T-helper 17 cell (primary cell): ENCODE data around the gene QPCTL. TPM values are rescaled to one million over a fixed set of nuclear protein-coding genes. Genes with fewer than 3 reads are reported as not detected.

Source experiments
- ATAC-seq: fragments of 150-1000 bp; cut with Tn5 transposase; 2 replicates; pipeline ENCODE4 v1.10.0; 2021; ENCODE audit warnings: mild to moderate bottlenecking, moderate library complexity
- DNase-seq, 3 donors: peaks; one replicate each; pipeline versions ENCODE4 v3.0.0 to v3.0.0-alpha.2; 2020 to 2021
- H3K9me3 ChIP-seq: one replicate; pipeline ENCODE4 v1.7.0; 2013; ENCODE audit warnings: low read length, mild to moderate bottlenecking; ENCODE audit not compliant: control insufficient read depth, poor library complexity, severe bottlenecking
- H3K27ac Mint-ChIP-seq: one replicate; pipeline ENCODE4 v1.8.0; 2022; ENCODE audit warnings: mild to moderate bottlenecking, moderate library complexity, mixed read lengths
- H3K27me3 Mint-ChIP-seq: one replicate; pipeline ENCODE4 v1.8.0; 2022; ENCODE audit warnings: mixed read lengths
- H3K36me3 Mint-ChIP-seq: one replicate; pipeline ENCODE4 v1.8.0; 2022; ENCODE audit warnings: low read depth, mixed read lengths
- H3K4me1 Mint-ChIP-seq: one replicate; pipeline ENCODE4 v1.8.0; 2022; ENCODE audit warnings: mild to moderate bottlenecking, mixed read lengths
- H3K4me3 Mint-ChIP-seq: one replicate; pipeline ENCODE4 v1.8.0; 2022; ENCODE audit warnings: mild to moderate bottlenecking, moderate library complexity, mixed read lengths
- total RNA-seq, 4 donors: library from RNA in 2 of 4; stranded (reverse) in 2 of 4; gene quantifications; one replicate each; pipeline ENCODE4 v1.2.3 and lab custom pipeline; 2022 to 2026

QPCTL gene
- total RNA-seq, 2 donors from 2014 or later = 7.1 to 13.2 TPM

GRCh38 chr19:45660636-45661035 lies 31.8 kb upstream of the QPCTL start:
- peaks cover 17% of the 10 kb centered on the region for H3K36me3 Mint-ChIP-seq
- peaks cover 15% of the 10 kb centered on the region for H3K4me1 Mint-ChIP-seq
- H3K27me3 Mint-ChIP-seq = peaks cover 35% of the 10 kb centered on the region
- DNase-seq (no peak), ATAC-seq (no peak)
- no peak overlapping the region for H3K27ac Mint-ChIP-seq
- no peaks in the 10 kb centered on the region for H3K9me3 ChIP-seq
- no peak overlapping the region for H3K4me3 Mint-ChIP-seq

DNA sequence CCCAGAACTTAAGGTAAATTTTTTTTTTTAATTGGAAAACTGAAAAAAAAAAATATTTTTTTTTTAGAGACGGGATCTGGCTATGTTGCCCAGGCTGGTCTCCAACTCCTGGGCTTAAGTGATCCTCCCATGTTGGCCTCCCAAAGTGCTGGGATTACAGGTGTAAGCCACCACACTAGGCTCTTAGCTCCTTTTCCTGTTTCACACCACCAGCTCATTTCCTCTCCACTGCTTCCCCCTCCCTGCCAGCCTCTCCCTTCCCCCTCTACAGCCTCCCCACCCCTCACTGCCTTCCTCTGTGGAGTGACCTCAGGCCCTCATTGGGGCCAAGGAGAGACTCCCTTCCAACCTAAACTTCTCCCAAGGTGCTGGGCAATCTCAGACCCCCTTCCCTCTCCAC lies 28.7 kb upstream of the QPCTL start:
- H3K36me3 Mint-ChIP-seq = peaks cover 18% of the 10 kb centered on the region
- no peaks in the 10 kb centered on the region for H3K9me3 ChIP-seq
- H3K4me1 Mint-ChIP-seq = peaks cover 26% of the 10 kb centered on the region
- no peak for ATAC-seq
- H3K4me3 Mint-ChIP-seq = no peak overlapping the region
- H3K27me3 Mint-ChIP-seq = peaks cover 37% of the 10 kb centered on the region
- no peak overlapping the region for H3K27ac Mint-ChIP-seq
- no peak for DNase-seq

DNA sequence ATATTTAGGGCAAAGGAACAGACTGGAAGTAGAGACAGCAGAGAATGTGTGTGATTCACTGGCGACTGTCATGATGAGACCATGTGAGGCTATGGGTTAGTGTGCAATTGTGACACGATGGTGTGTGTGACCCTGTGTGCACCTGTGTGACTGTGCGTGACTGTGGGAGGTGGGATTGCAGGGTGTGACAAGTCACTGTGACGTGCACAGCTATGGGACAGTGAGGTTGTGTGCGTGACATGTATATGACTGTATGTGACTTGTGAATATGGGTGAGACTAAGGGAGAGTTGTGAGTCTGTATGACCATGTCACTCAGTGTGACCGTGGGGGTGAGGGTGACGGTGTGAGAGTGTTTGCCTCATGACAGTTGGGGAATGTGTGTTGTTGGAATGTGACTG lies 27.9 kb upstream of the QPCTL start:
- H3K27ac Mint-ChIP-seq = no peak overlapping the region
- ATAC-seq (no peak), DNase-seq (no peak)
- H3K4me1 Mint-ChIP-seq = peaks cover 30% of the 10 kb centered on the region
- peaks cover 37% of the 10 kb centered on the region for H3K27me3 Mint-ChIP-seq
- H3K36me3 Mint-ChIP-seq = peaks cover 14% of the 10 kb centered on the region
- peak overlapping the region; percentile 61 for H3K4me3 Mint-ChIP-seq
- H3K9me3 ChIP-seq = no peaks in the 10 kb centered on the region

GRCh38 chr19:45667620-45668341 lies 24.7 kb upstream of the QPCTL start, which contains the start of gene GIPR:
TSS of gene GIPR (plus strand) at chr19:45668221. CDS start at chr19:45669521, 1,300 bp downstream.
- H3K36me3 Mint-ChIP-seq = peaks cover 11% of the 10 kb centered on the region
- peaks cover 36% of the 10 kb centered on the region for H3K4me1 Mint-ChIP-seq
- H3K27ac Mint-ChIP-seq = peak within 1 kb of the TSS; percentile 90
- peak within 1 kb of the TSS; percentile 99 for H3K4me3 Mint-ChIP-seq
- peak; percentile 40 for ATAC-seq
- peaks cover 40% of the 10 kb centered on the region for H3K27me3 Mint-ChIP-seq
- H3K9me3 ChIP-seq = no peaks in the 10 kb centered on the region
- peak in 2 of 3 donors; percentile 42 to 50 for DNase-seq

DNA sequence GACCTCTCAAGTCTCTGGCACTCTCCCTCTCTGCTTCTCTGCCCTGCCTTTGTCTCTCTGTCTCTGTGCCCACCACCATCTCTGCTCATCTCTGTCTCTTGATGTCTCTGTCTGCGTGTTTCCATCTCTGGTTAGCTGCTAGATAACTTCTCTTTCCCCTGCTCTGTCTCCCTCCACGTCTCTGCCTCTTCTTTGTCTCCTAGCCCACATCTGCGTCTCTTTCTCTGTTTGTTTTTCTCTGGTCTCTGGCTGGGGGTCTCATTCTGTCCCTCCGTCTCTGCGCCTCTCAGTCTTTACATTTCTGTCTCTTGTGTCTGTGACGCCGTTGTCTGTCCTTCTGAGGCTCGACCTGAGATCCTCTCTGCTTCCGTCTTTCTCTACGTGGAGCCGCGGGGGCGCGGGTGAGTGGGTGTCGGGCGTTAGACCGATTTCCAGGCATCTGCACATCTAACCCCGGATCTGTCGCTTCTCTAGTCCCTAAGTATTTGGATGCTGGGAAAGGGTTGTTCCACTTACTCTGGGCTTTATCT lies 24.1 kb upstream of the QPCTL start:
- no peaks in the 10 kb centered on the region for H3K9me3 ChIP-seq
- Mint-ChIP-seq H3K36me3 (peaks cover 12% of the 10 kb centered on the region), H3K4me1 (peaks cover 36% of the 10 kb centered on the region), H3K4me3 (peak overlapping the region; percentile 99), H3K27me3 (peaks cover 42% of the 10 kb centered on the region), H3K27ac (peak overlapping the region; percentile 90)
- ATAC-seq (peak; percentile 43), DNase-seq (no peak)

GRCh38 chr19:45670670-45671453 lies 21.6 kb upstream of the QPCTL start:
- DNase-seq (peak; percentile 30 to 40 (median 32)), ATAC-seq (peak; percentile 43)
- no peaks in the 10 kb centered on the region for H3K9me3 ChIP-seq
- H3K27me3 Mint-ChIP-seq = peaks cover 33% of the 10 kb centered on the region
- H3K4me1 Mint-ChIP-seq = peaks cover 25% of the 10 kb centered on the region
- H3K4me3 Mint-ChIP-seq = peak overlapping the region; percentile 75
- H3K36me3 Mint-ChIP-seq = peaks cover 9% of the 10 kb centered on the region
- no peak overlapping the region for H3K27ac Mint-ChIP-seq

DNA sequence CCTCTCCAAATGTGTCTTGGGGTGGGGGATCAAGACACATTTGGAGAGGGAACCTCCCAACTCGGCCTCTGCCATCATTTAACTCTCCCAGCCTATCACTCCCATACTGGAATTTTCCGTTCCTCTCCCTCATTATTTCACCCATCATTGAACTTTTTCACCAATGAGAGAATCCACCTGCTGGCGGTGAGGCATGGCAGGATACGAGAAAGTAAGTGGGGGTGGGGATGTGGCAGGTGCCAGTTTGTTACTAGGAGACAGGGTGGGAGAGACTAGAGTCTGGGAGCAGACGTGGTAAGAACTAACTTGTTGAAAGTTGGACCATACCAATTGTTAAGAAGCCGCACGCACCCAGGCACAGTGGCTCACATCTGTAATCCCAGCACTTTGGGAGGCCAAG lies 17.5 kb upstream of the QPCTL start:
- DNase-seq (no peak), ATAC-seq (no peak)
- Mint-ChIP-seq H3K4me1 (peaks cover 22% of the 10 kb centered on the region), H3K4me3 (no peak overlapping the region), H3K27me3 (peaks cover 18% of the 10 kb centered on the region), H3K27ac (no peak overlapping the region), H3K36me3 (peaks cover 4% of the 10 kb centered on the region)
- no peaks in the 10 kb centered on the region for H3K9me3 ChIP-seq

- DNase-seq (peak; percentile 32 to 37 (median 33)), ATAC-seq (peak; percentile 46)
- peaks cover 20% of the 10 kb centered on the region for H3K4me1 Mint-ChIP-seq
- H3K27ac Mint-ChIP-seq = no peak overlapping the region
- H3K9me3 ChIP-seq = no peaks in the 10 kb centered on the region
- peaks cover 5% of the 10 kb centered on the region for H3K27me3 Mint-ChIP-seq
- peaks cover 4% of the 10 kb centered on the region for H3K36me3 Mint-ChIP-seq
- peak overlapping the region; percentile 91 for H3K4me3 Mint-ChIP-seq
These were observed 15.6 kb upstream of the QPCTL start for GRCh38 chr19:45676851-45677263.

- Mint-ChIP-seq H3K27ac (no peak overlapping the region), H3K4me3 (peak overlapping the region; percentile 91), H3K4me1 (peaks cover 23% of the 10 kb centered on the region), H3K36me3 (peaks cover 3% of the 10 kb centered on the region), H3K27me3 (peaks cover 4% of the 10 kb centered on the region)
- no peaks in the 10 kb centered on the region for H3K9me3 ChIP-seq
- ATAC-seq = peak; percentile 67
- peak; percentile 58 to 74 (median 69) for DNase-seq
These were observed 14.9 kb upstream of the QPCTL start for GRCh38 chr19:45677351-45678230.

GRCh38 chr19:45681391-45682015 lies 11.0 kb upstream of the QPCTL start:
- H3K9me3 ChIP-seq = no peaks in the 10 kb centered on the region
- DNase-seq = peak; percentile 75 to 90 (median 80)
- Mint-ChIP-seq H3K27ac (peak overlapping the region; percentile 45), H3K4me3 (peak overlapping the region; percentile 82), H3K36me3 (no peaks in the 10 kb centered on the region), H3K27me3 (no peaks in the 10 kb centered on the region), H3K4me1 (peaks cover 20% of the 10 kb centered on the region)
- peak; percentile 89 for ATAC-seq

GRCh38 chr19:45682117-45682516 lies 10.3 kb upstream of the QPCTL start:
- Mint-ChIP-seq H3K27ac (peak overlapping the region; percentile 45), H3K36me3 (no peaks in the 10 kb centered on the region), H3K4me3 (no peak overlapping the region), H3K4me1 (peaks cover 16% of the 10 kb centered on the region), H3K27me3 (no peaks in the 10 kb centered on the region)
- no peak for DNase-seq
- H3K9me3 ChIP-seq = no peaks in the 10 kb centered on the region
- ATAC-seq = no peak

GRCh38 chr19:45682908-45683307 lies 9.6 kb upstream of the QPCTL start:
- Mint-ChIP-seq H3K36me3 (no peaks in the 10 kb centered on the region), H3K4me3 (no peak overlapping the region), H3K27me3 (no peaks in the 10 kb centered on the region), H3K4me1 (peaks cover 9% of the 10 kb centered on the region), H3K27ac (no peak overlapping the region)
- ATAC-seq (no peak), DNase-seq (no peak)
- no peaks in the 10 kb centered on the region for H3K9me3 ChIP-seq
